GM21737 (cell line): Measurements from ENCODE around the gene RORC.
"Not testable (repeated sequence)": the region's sequence is repeated elsewhere in the genome, so short reads cannot be mapped to it uniquely, and the experiment has no call there.

Experiments
- ATAC-seq: cut with Tn5 transposase; IDR thresholded peaks from one replicate; pipeline ENCODE4 v1.9.1; 2021; ENCODE audit warnings: mild to moderate bottlenecking, moderate library complexity; ENCODE audit not compliant: unreplicated experiment

The RORC gene

GRCh38 chr1:151776665-151777062 lies 54.9 kb downstream of the RORC start:
- no peak for ATAC-seq

GRCh38 chr1:151775894-151776664 lies 55.5 kb downstream of the RORC start:
- ATAC-seq: no peak

- ATAC-seq: no peak
Measured at GRCh38 chr1:151774256-151774922, 57.2 kb downstream of the RORC start.

- no peak for ATAC-seq
Measured at GRCh38 chr1:151773702-151774101, 57.9 kb downstream of the RORC start.

- not testable (repeated sequence) for ATAC-seq
Measured at GRCh38 chr1:151769270-151769669, 62.3 kb downstream of the RORC start.

GRCh38 chr1:151768351-151769066 lies 63.1 kb downstream of the RORC start:
- not testable (repeated sequence) for ATAC-seq

GRCh38 chr1:151763990-151764389 lies 67.6 kb downstream of the RORC start:
- ATAC-seq: no peak

GRCh38 chr1:151762941-151763921 lies 68.4 kb downstream of the RORC start, which contains the start of gene MRPL9:
TSS of gene MRPL9 (minus strand) at chr1:151763496. CDS start at chr1:151763479, 17 bp downstream.
- ATAC-seq: peak; percentile 94

GRCh38 chr1:151760597-151761385 lies 70.8 kb downstream of the RORC start:
- no peak for ATAC-seq

- ATAC-seq: no peak
Measured at GRCh38 chr1:151759241-151759640, 72.4 kb downstream of the RORC start.

- ATAC-seq: no peak
Measured at GRCh38 chr1:151756291-151756690, 75.3 kb downstream of the RORC start.
